ENCODE measurements around the gene TRIM17. TPM values are rescaled to one million over a fixed set of nuclear protein-coding genes. Genes with fewer than 3 reads are reported as not detected.

TRIM17 gene
- total and polyA plus RNA-seq, 5 donors from 2014 or later = 0.30 to 0.61 (median 0.41) TPM; not detected in 1

DNA sequence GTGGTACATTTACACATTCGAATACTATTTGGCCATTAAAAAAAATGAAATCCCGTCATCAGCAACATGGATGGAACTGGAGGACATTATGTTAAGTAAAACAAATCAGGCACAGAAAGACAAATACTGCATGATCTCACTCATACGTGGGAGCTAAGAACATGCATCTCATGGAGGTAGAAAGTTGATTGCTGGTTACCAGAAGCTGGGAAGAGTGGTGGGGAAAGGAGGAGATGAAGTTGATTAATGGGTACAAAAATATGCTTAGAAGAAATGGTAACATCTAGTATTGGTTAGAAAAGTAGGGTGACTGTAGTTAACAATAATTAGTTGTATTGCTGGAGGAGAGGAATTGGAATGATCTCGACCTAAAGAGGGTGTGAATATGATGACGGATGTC is 45.9 kb upstream of the TRIM17 start:
- no peak for DNase-seq
- peaks cover 43% of the 10 kb centered on the region for H3K4me1 ChIP-seq (ENCODE audit: control insufficient read depth, insufficient read depth, low read length, poor library complexity, severe bottlenecking)

DNA sequence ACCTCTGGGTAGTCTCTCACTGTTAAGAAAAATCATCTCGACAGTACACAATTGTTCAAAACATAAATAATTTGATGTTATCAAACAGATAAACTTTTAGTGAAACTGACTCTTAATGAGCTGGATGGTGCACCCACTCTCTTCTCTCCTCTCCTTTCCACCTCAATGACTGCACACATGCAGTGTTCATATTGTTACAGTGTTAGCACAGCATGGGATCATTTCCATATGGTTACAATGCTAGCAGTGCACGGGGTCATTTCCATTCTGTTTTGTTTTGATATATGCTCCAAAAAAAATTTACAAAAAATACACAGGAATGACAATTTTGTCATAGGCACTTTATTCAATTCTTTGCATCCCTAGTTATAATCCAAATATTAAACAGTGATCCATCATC is 44.2 kb upstream of the TRIM17 start:
- no peak for ATAC-seq (ENCODE audit: low read depth in 2 of 2)
- Histone ChIP-seq H3K4me1 (ENCODE audit: control insufficient read depth, insufficient read depth, low read length, poor library complexity, severe bottlenecking) (peaks cover 53% of the 10 kb centered on the region), H3K36me3 (ENCODE audit: control insufficient read depth, insufficient read depth, low read length) (no peaks in the 10 kb centered on the region), H3K9me3 (ENCODE audit: control insufficient read depth in 2 of 2, low read length in 2 of 2) (no peaks in the 10 kb centered on the region), H3K4me3 (ENCODE audit: low read depth, low read length) (peak overlapping the region; percentile 1), H3K27ac (ENCODE audit: insufficient read depth, low read length, poor library complexity, severe bottlenecking) (no peak overlapping the region), H3K27me3 (ENCODE audit: control insufficient read depth, insufficient read depth, low read length) (no peaks in the 10 kb centered on the region)
- Mint-ChIP-seq H3K27me3 (peaks cover 11% of the 10 kb centered on the region), H3K4me3 (peak overlapping the region; percentile 61 to 87 (median 74)), H3K9me3 (peaks cover 0 to 2% (median 0%) of the 10 kb centered on the region in 7 donors), H3K4me1 (peaks cover 32 to 78% (median 51%) of the 10 kb centered on the region in 4 donors), H3K27ac (peak overlapping the region in 2 of 3 donors; percentile 22 to 53), H3K36me3 (no peaks in the 10 kb centered on the region)
- no peak for DNase-seq

More for the DNA sequence above, 45.9 kb upstream of the TRIM17 start:
- peaks cover 0 to 2% (median 0%) of the 10 kb centered on the region in 7 donors for H3K9me3 Mint-ChIP-seq
- H3K4me3 Mint-ChIP-seq = peak overlapping the region; percentile 3 to 90 (median 84)
- ATAC-seq (ENCODE audit: low read depth in 2 of 2) = no peak
- Histone ChIP-seq H3K27me3 (ENCODE audit: control insufficient read depth, insufficient read depth, low read length) (no peaks in the 10 kb centered on the region), H3K9me3 (ENCODE audit: control insufficient read depth in 2 of 2, low read length in 2 of 2) (no peaks in the 10 kb centered on the region), H3K4me3 (ENCODE audit: low read depth, low read length) (no peak overlapping the region), H3K36me3 (ENCODE audit: control insufficient read depth, insufficient read depth, low read length) (no peaks in the 10 kb centered on the region), H3K27ac (ENCODE audit: insufficient read depth, low read length, poor library complexity, severe bottlenecking) (no peak overlapping the region)
- peaks cover 15% of the 10 kb centered on the region for H3K27me3 Mint-ChIP-seq
- peaks cover 27 to 73% (median 52%) of the 10 kb centered on the region in 4 donors for H3K4me1 Mint-ChIP-seq
- H3K27ac Mint-ChIP-seq = peak overlapping the region in 2 of 3 donors; percentile 5 to 73
- H3K36me3 Mint-ChIP-seq = no peaks in the 10 kb centered on the region

DNA sequence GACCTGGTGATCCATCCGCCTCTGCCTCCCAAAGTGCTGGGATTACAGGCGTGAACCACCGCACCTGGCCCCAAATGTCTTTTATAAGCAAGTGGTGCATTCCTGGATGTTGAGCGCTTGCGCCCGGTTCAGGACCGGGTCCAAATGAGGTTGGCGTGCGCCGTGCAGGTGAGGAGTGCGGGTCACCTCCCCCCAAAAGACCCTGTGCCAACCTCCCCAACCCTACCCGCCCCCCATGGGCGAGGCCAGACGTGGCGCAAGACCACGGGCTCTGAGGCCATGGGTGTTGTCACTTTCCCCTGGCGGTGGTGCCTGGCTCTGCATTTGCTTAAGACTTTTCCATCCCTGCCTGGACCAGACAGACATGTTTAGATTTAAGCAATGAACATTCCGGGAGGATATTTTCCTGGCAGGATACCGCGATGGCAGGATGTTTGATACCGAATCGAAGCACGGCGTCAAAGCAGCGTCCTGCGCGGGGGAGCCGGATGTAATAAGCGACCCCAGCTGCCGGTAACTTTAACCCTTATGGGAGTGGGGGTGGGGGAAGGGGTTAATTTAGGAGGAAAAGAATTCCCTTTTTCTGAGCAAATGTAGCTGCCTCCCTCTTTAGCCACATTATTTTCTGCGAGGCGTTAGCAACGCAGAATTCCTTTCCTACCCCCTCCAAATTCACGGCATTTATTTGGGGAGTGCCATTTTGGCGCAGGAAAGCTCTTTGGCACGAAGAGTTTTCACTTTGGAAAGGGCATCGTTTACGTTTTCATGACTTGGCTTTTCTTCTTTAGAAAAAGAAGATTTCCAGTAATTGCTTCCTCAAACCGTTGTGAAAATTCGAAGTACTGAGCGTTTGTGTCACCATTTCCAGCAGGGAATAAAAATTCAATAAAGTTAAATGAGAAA is 42.7 kb upstream of the TRIM17 start:
- no peak for ATAC-seq (ENCODE audit: low read depth in 2 of 2)
- Mint-ChIP-seq H3K9me3 (peaks cover 0 to 2% (median 0%) of the 10 kb centered on the region in 7 donors), H3K27ac (peak overlapping the region; percentile 43 to 100 (median 100)), H3K36me3 (peaks cover 2% of the 10 kb centered on the region), H3K27me3 (peaks cover 11% of the 10 kb centered on the region), H3K4me3 (peak overlapping the region; percentile 97 to 99 (median 98)), H3K4me1 (peaks cover 27 to 70% (median 43%) of the 10 kb centered on the region in 4 donors)
- peak overlapping the region; percentile 82 for H3K4me3 ChIP-seq (ENCODE audit: low read depth, low read length)
- no peaks in the 10 kb centered on the region for H3K27me3 ChIP-seq (ENCODE audit: control insufficient read depth, insufficient read depth, low read length)
- no peaks in the 10 kb centered on the region for H3K9me3 ChIP-seq (ENCODE audit: control insufficient read depth in 2 of 2, low read length in 2 of 2)
- peaks cover 48% of the 10 kb centered on the region for H3K4me1 ChIP-seq (ENCODE audit: control insufficient read depth, insufficient read depth, low read length, poor library complexity, severe bottlenecking)
- no peaks in the 10 kb centered on the region for H3K36me3 ChIP-seq (ENCODE audit: control insufficient read depth, insufficient read depth, low read length)
- DNase-seq = peak; percentile 36 to 84 (median 52)
- peak overlapping the region; percentile 94 for H3K27ac ChIP-seq (ENCODE audit: insufficient read depth, low read length, poor library complexity, severe bottlenecking)

DNA sequence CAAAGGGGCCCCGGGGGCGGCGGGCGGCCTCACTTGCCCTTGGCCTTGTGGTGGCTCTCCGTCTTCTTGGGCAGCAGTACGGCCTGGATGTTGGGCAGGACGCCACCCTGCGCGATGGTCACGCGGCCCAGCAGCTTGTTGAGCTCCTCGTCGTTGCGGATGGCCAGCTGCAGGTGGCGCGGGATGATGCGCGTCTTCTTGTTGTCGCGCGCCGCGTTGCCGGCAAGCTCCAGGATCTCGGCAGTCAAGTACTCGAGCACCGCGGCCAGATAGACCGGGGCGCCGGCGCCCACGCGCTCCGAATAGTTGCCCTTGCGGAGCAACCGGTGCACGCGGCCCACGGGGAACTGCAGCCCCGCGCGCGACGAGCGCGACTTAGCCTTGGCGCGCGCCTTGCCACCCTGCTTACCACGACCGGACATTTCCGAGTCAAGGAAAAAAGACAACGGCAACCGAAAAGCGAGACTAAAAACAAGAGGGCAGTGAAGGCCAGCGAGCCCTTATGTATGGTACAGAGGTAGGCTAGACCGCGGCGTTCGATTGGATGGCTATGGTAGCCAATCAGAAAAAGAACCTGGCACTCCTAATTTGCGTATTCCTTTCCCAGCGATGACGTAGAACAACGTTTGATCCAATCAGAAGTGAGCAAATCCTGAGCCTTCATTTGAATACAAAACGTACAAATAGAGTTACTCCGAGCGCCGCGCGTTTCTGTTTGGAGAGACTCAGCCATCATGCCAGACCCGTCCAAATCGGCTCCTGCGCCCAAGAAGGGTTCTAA is 40.9 kb upstream of the TRIM17 start:
- Histone ChIP-seq H3K4me1 (ENCODE audit: control insufficient read depth, insufficient read depth, low read length, poor library complexity, severe bottlenecking) (peaks cover 34% of the 10 kb centered on the region), H3K27ac (ENCODE audit: insufficient read depth, low read length, poor library complexity, severe bottlenecking) (peak overlapping the region; percentile 94), H3K36me3 (ENCODE audit: control insufficient read depth, insufficient read depth, low read length) (no peaks in the 10 kb centered on the region), H3K27me3 (ENCODE audit: control insufficient read depth, insufficient read depth, low read length) (no peaks in the 10 kb centered on the region), H3K4me3 (ENCODE audit: low read depth, low read length) (peak overlapping the region; percentile 82), H3K9me3 (ENCODE audit: control insufficient read depth in 2 of 2, low read length in 2 of 2) (no peaks in the 10 kb centered on the region)
- Mint-ChIP-seq H3K36me3 (peaks cover 7% of the 10 kb centered on the region), H3K9me3 (peaks cover 0 to 2% (median 0%) of the 10 kb centered on the region in 7 donors), H3K27ac (peak overlapping the region; percentile 99 to 100 (median 100)), H3K4me1 (peaks cover 21 to 58% (median 33%) of the 10 kb centered on the region in 4 donors), H3K27me3 (peaks cover 11% of the 10 kb centered on the region), H3K4me3 (peak overlapping the region; percentile 97 to 99 (median 98))
- peak; percentile 84 to 99 (median 95) for DNase-seq
- ATAC-seq (ENCODE audit: low read depth in 2 of 2) = peak; percentile 86 to 88

DNA sequence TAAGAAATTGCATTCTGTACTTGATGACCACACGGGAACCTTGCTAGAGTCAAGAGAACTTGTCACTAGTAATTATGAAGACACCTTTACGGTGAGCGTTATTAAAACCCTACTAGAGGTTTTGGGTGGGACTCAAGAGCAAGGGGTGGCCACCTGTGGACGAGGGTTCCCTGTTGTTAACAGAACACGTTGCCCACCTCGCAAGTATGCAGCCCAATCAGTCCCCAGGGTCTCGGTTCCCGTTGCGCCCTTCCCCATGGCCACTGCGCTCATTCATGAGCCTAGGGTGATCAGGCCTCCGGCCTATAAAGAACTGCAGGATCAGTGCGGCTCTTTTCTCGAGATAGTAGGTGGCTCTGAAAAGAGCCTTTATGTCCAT is 40.3 kb upstream of the TRIM17 start:
- peak overlapping the region; percentile 94 for H3K27ac ChIP-seq (ENCODE audit: insufficient read depth, low read length, poor library complexity, severe bottlenecking)
- peaks cover 34% of the 10 kb centered on the region for H3K4me1 ChIP-seq (ENCODE audit: control insufficient read depth, insufficient read depth, low read length, poor library complexity, severe bottlenecking)
- ATAC-seq (ENCODE audit: low read depth in 2 of 2) (no peak), DNase-seq (peak in 1 of 3 donors; percentile 42)
- H3K4me3 ChIP-seq (ENCODE audit: low read depth, low read length) = peak overlapping the region; percentile 82
- Mint-ChIP-seq H3K9me3 (peaks cover 0 to 2% (median 0%) of the 10 kb centered on the region in 7 donors), H3K27ac (peak overlapping the region; percentile 99 to 100 (median 100)), H3K27me3 (peaks cover 11% of the 10 kb centered on the region), H3K4me3 (peak overlapping the region; percentile 97 to 99 (median 98)), H3K4me1 (peaks cover 19 to 53% (median 31%) of the 10 kb centered on the region in 4 donors), H3K36me3 (peaks cover 7% of the 10 kb centered on the region)
- H3K36me3 ChIP-seq (ENCODE audit: control insufficient read depth, insufficient read depth, low read length) = no peaks in the 10 kb centered on the region
- H3K27me3 ChIP-seq (ENCODE audit: control insufficient read depth, insufficient read depth, low read length) = no peaks in the 10 kb centered on the region
- no peaks in the 10 kb centered on the region for H3K9me3 ChIP-seq (ENCODE audit: control insufficient read depth in 2 of 2, low read length in 2 of 2)

DNA sequence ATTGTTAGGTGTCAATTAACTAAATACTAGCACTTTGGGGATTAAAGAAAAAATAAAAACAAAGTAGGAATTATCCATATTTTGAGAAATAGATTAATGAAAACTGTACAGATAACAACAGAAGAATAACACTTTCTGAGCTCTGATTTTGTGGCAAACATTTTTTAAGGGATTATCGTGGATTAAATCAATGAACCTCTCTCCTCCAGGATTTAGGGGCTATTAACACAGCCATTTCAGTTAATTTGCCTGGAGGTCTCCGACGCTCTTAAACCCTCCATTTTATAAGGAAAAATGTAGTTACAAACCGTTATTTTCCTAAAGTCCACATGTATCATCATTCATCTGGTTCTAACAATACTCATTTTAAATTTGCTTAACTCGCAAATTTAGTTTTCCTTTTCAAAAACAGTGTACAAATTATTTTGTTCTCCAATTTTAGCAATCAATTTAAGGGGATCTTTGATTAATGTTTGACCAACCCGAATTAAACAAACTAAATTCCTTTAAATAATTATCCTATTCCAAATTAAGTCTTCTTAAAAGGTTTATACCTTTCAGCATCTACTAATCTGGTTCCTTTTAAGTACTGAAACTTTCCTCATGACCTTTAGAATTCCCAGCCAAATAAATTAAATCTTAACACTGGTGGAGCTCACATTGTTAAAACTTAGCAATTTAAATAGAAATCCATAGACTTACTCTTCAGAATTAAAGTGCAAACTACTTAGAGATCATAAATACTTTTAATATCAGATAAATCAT is 39.8 kb upstream of the TRIM17 start:
- Mint-ChIP-seq H3K4me1 (peaks cover 19 to 50% (median 31%) of the 10 kb centered on the region in 4 donors), H3K27me3 (peaks cover 11% of the 10 kb centered on the region), H3K27ac (peak overlapping the region; percentile 99 to 100 (median 100)), H3K9me3 (peaks cover 0 to 2% (median 0%) of the 10 kb centered on the region in 7 donors), H3K36me3 (peaks cover 7% of the 10 kb centered on the region), H3K4me3 (peak overlapping the region; percentile 97 to 99 (median 98))
- Histone ChIP-seq H3K9me3 (ENCODE audit: control insufficient read depth in 2 of 2, low read length in 2 of 2) (no peaks in the 10 kb centered on the region), H3K27ac (ENCODE audit: insufficient read depth, low read length, poor library complexity, severe bottlenecking) (peak overlapping the region; percentile 94), H3K4me3 (ENCODE audit: low read depth, low read length) (peak overlapping the region; percentile 82), H3K27me3 (ENCODE audit: control insufficient read depth, insufficient read depth, low read length) (no peaks in the 10 kb centered on the region), H3K4me1 (ENCODE audit: control insufficient read depth, insufficient read depth, low read length, poor library complexity, severe bottlenecking) (peaks cover 34% of the 10 kb centered on the region), H3K36me3 (ENCODE audit: control insufficient read depth, insufficient read depth, low read length) (no peaks in the 10 kb centered on the region)
- no peak for ATAC-seq (ENCODE audit: low read depth in 2 of 2)
- DNase-seq = no peak

DNA sequence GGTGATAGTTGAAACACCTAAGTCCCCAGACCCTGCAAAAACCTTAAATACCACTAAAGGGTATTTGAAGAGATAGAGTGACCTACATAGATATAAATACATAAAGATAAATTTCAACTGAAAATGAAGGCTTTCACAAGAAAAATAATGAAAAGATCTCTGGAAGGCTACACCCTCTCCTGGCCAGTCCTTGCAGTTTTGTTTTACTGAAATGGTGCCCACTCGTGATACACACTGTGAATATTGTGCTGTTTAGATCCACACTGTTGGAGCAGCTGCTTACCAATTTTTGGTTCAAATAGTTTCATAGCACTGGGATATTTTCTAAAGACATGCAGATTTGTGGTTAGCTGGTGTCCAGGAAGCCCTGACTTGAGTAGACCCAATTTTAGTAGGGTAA is 39.1 kb upstream of the TRIM17 start:
- H3K4me3 ChIP-seq (ENCODE audit: low read depth, low read length) = peak overlapping the region; percentile 23
- peaks cover 34% of the 10 kb centered on the region for H3K4me1 ChIP-seq (ENCODE audit: control insufficient read depth, insufficient read depth, low read length, poor library complexity, severe bottlenecking)
- H3K9me3 ChIP-seq (ENCODE audit: control insufficient read depth in 2 of 2, low read length in 2 of 2) = no peaks in the 10 kb centered on the region
- H3K27ac ChIP-seq (ENCODE audit: insufficient read depth, low read length, poor library complexity, severe bottlenecking) = no peak overlapping the region
- Mint-ChIP-seq H3K9me3 (peaks cover 0 to 2% (median 0%) of the 10 kb centered on the region in 7 donors), H3K4me1 (peaks cover 19 to 44% (median 26%) of the 10 kb centered on the region in 4 donors), H3K27me3 (peaks cover 11% of the 10 kb centered on the region), H3K36me3 (peaks cover 7% of the 10 kb centered on the region), H3K27ac (no peak overlapping the region), H3K4me3 (peak overlapping the region; percentile 29 to 67 (median 53))
- no peak for ATAC-seq (ENCODE audit: low read depth in 2 of 2)
- no peaks in the 10 kb centered on the region for H3K36me3 ChIP-seq (ENCODE audit: control insufficient read depth, insufficient read depth, low read length)
- H3K27me3 ChIP-seq (ENCODE audit: control insufficient read depth, insufficient read depth, low read length) = no peaks in the 10 kb centered on the region
- no peak for DNase-seq

Data from CD4-positive, CD25-positive, alpha-beta regulatory T cell (primary cell).